Activated naive CD8-positive, alpha-beta T cell treated with anti-CD3 and anti-CD28 coated beads, Interleukin-2, amount 50 U/mL, for 16 hours (primary cell): ENCODE results near the gene LMBR1.
"Not testable (repeated sequence)": the region's sequence is repeated elsewhere in the genome, so short reads cannot be mapped to it uniquely, and the experiment has no call there.

ENCODE experiments used
- DNase-seq: peaks from one replicate; pipeline ENCODE4 v3.0.0-alpha.2; 2020; ENCODE audit warnings: low read depth, low spot score

LMBR1 gene

DNA sequence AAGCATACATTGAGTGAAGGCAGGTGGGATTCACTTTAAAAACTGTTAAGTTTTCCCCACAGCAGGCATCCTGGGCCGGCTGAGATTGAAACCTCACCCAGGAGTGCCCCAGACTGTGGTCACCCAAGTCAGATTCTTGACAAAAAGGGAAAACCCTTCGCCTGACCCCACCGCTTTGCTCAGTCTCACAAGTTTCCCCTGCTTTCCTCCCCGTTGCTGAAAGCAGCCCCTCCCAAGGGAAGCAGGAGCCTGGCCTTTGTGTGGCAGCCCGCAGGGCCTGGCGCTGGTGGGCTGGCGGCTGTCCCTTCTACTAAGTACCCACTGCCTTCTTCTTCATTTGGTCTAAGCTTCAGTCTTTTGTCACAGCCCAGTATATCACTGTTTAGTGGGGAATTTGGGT, 236.4 kb downstream of the LMBR1 start:
- no peak for DNase-seq

- no peak for DNase-seq
Observed at GRCh38 chr7:156655983-156656382, 237.0 kb downstream of the LMBR1 start.

DNA sequence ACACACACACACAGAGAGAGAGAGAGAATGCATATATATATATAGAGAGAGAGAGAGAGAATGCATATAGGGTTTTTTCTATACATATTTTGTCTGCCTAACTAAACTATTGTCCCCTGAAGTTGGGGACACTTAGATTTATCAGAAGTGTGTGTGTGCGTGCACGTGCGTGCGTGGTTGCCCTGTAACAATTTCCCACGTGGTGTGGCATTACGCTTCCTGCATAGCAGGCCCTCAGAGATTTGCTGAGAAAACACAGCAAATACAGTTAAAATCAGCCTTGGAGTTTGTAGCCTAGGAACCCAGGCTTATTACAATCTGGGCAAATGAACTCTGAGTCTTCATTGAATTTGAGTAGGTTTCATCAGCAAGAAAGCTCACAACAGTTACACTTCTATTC, 237.7 kb downstream of the LMBR1 start:
- DNase-seq, result no peak

DNA sequence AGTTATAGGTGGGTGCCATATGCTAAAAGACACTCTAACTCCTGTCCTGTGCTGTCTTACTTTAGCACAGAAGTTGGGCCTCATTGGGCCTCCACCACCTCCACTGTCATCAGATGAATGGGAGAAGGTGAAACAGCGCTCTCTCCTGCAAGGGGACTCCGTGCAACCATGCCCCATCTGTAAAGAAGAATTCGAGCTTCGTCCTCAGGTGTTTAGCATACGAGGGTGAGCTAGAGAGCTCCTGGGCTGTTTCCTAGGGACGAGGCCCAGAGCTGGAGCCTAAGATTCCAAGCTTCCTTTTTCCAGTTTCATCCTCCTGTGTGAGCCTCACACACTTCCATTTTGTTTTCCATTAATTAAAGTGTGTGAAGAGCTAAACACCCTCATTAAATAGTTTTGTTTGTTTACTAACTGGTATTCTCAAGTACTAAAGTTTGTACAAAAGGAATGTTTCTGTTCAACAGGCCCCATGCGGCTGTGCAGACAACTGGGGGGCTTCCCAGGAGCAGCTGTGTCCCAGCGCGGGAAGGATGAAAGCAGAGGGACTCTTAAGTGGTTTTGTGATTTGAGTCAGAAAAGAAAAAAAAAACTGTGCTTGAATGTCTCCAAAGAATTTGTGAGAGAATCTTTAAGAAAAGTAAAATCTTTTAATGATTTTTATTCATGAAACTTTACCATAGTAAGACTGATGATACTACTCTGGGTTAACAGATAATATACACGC, 238.3 kb downstream of the LMBR1 start:
- no peak for DNase-seq

DNA sequence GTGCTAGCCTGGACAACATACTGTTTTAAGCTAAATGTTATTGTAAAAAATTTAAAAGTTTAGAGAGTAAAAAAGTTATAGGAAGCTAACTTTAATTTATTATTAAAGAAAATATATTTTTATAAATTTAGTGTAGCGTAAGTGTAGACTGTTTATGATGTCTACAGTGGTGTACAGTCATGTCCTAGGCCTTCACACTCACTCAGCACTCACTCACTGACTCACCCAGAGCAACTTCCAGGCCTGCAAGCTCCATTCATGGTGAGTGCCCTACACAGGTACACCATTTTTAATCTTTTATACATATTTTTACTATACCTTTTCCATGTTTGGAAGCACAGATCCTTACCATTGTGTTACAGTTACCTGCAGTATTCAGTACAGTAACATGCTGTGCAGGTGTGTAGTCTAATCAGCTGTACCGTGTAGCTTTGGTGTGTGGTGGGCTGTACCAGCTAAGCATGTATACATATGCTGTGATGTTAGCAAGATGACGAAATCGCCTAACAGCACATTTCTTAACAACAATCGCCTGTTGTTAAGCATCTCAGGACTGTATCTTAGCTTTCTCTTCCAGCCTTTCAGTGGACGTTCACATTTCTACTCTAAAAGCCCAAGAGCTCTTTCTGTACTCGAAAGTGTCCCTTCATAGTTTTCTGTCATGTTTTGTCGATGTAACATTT, 240.0 kb downstream of the LMBR1 start:
- no peak for DNase-seq

GRCh38 chr7:156651474-156651873, 241.5 kb downstream of the LMBR1 start:
- no peak for DNase-seq

- DNase-seq, result no peak
Observed at GRCh38 chr7:156650042-156650441, 242.9 kb downstream of the LMBR1 start.

- DNase-seq, result not testable (repeated sequence)
Observed at GRCh38 chr7:156647330-156647729, 245.7 kb downstream of the LMBR1 start.

DNA sequence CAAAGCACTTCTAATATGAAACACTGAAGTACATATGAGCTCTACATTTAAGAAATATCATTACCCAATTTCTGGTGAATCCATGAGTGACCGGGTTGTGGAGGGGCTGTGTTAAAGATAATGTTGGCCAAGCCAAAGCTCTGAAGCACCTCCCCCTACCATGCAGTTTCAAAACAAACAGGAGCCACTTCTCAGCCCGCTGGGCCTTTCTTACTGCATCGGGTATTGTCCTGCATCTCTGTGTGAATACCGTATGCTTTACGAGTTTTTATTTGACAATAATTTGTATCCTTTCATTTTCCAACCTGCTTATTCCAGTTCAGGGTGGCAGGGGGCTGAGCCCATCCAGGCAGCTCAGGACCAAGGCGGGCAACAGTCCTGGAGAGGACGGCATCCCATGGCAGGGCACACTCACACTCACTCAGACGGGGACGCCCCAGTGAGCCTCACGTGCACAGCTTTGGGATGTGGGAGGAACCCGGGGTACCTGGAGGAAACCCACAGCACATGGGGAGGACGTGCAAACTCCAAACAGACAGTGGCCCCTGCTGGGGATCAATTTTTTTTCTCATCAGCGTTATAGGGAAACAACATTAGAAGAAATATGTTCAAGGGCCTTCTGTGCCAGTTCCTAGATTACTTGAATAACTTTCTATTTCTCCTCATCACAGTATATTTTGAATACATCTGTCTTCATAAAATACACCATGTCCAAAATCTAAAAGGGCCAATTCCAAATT, 250.5 kb downstream of the LMBR1 start:
- no peak for DNase-seq

DNA sequence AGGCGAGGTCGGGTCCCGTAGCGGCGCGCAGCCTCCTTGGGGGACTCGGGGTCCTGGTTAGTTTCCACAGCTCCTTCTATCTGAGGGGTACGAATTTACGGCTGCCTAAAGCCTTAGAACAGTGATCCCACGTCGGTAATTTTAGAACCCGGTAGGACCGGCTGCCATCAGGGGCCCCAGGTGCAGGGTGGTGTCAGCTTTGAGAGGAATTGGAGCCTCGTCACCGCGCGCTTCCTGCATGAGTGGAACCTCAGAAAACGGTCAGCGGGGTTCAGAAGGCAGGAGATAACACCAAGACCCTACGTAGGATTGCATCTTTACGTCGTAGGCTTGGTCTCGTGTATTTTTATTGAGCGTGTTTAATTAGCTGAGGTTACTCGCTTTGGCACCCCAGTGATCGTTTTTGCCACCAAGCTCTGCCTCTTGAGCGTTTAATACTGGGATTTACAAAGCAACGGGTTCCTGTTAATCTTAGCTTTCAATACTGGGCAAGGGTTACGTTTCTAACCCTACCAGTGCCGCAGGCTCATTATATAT, 252.0 kb downstream of the LMBR1 start:
- DNase-seq, result no peak

GRCh38 chr7:156640257-156640948, 252.6 kb downstream of the LMBR1 start, which contains the start of gene RNF32:
Gene RNF32, plus strand, starts transcription at chr7:156640774. Its CDS starts 3,104 bp downstream, at chr7:156643878.
- peak; percentile 92 for DNase-seq

DNA sequence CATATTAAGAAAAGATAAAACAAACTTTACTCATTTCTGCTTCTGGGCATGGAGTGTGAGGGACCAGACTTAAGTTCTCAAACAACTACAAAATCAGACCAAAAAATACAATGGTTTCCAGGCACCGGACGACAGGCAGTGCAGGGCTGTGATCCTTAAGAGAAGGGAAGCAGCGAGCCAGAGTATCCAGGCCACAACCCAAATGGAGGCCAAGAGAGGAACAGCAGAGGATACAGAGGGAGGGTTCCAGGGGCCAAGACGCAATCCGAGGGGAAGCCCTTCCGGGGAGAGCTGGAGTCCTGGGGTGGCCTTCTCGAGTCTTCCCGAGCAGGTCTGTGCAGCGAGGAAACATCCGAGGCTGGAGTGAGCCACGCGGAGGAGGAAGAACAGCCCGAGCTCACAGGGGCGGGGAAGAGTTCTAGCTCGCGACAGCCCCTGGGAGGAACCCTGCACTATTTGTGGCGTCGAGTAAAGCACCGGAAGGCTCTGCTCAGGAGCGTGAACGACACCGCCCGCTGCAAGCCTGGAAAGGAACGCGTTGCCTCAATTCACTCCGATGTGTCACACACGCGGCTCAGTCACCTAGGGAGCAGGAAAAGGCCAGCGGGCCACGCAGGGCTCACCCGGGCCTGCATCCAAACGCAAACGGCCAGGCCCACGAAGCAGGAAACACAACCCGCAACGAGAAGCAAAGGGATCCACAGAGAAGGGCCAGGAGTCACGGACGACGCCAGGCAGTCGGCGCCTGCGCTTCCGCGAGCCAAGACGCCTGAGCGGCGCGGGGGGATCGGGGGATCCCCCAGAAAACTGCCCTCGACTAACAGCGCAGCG, 253.3 kb downstream of the LMBR1 start:
- DNase-seq, result no peak

DNA sequence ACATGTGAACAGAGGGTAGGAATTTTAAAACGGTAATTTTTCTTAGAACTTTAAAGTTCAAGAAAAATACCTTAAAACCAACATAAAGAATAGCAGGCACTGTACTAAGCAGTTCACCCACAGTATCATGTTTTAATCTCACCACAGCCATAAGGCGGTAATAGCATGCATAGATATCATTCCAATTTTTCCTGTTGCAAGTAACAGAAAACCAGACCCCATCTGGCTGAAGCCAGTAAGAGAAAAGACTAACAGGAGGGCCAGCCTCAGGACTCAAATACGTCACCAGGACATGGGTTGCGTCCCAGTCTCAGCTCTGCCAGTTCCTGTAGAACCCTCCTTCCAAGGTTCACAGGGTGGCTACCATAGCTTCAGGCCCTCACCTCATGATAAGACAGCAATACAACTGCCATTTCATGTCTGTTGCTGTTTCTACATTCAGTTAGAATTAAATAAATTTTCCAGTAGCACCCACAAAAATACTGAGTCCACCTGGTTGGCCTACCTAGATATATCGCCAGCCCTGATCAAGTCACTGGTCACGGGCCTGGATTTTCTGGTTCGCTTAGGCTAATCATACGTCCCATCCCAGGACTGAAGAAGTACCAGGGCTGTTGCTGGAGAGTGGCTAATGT, 254.4 kb downstream of the LMBR1 start:
- DNase-seq, result no peak

DNA sequence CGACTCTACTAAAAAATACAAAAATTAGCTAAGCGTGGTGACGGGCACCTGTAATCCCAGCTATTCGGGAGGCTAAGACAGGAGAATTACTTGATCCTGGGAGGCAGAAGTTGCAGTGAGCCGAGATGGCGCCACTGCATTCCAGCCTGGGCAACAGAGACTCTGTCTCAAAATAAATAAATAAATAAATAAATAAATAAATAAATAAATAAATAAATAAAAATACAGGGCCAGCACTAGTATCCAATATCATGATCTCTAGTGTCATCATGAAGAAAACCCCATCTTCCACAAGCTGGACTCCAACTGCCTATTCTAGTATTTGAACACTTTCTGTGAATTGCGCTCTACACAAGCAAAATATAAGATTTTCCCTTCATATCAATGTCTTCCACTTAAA, 255.9 kb downstream of the LMBR1 start:
- DNase-seq, result not testable (repeated sequence)

DNA sequence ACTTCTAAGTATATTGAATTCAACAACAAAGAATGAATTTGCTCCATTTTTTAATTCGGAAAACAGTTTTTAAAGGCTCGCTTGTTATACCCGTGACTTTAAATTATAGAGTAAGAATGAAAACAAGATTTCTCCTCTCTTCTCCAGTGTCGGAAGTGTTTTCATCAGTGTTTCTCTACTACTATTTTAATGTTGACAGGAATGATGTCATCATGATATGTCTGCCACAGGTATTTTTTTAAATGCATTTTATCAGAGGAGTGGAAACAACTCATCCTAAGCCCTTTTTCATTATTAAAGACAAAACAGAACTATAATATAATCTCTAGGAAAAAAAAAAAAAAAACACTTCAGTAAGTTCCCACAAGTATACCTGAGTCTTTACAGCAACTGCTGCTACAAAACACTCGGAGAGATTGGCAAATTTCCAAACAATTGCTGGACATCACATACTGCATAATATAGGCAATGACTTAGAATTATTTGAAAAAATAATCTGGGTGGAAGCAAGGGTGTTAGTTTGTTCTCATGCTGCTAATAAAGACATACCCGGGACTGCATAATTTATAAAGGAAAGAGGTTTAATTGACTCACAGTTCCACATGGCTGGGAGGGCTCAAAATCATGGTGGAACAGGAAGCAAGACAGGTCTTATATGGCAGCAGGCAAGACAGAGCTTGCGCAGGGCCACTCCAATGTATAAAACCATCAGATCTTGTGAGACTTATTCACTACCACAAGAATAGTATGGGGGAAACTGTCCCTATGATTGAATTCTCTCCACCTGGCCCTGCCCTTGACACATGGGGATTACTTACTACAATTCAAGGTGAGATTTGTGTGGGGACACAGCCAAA, 257.2 kb downstream of the LMBR1 start:
- no peak for DNase-seq

DNA sequence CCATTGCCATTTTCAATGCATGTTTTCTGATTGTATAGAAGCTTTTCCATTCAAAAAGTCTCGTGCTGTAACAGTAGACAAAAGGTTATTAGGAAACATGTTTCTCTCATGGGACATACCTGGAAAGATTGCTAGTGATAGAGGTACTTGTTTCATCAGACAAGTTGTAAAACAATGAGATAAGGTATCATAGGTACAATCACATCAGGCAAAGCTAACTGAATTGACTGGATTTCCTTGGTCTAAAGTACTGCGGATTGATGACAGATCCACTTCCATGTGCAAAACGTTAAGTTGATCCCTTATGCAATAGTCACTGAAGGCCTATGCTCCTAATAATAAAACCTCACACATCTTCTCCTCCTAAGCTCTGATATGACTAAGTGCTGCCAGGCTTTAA, 258.9 kb downstream of the LMBR1 start:
- no peak for DNase-seq

- no peak for DNase-seq
Observed at GRCh38 chr7:156629873-156630272, 263.1 kb downstream of the LMBR1 start.

DNA sequence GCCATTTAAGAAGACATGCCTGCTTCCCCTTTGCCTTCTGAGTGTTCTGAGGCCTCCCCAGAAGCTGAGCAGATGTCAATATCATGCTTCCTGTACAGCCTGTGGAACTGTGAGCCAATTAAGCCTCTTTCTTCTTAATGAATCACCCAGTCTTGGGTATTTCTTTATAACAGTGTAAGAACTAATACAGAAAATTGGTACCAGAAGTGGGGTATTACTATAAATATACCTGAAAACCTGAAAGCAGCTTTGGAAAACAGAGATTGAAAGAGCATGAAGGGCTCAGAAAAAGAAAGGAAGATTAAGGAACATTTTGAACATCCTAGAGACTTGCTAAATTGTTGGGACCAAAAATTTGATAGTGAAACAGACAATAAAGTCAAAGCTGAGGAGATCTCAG, 264.4 kb downstream of the LMBR1 start:
- no peak for DNase-seq
